ENCODE measurements around the gene ADAM12. TPM values are rescaled to one million over a fixed set of nuclear protein-coding genes. Genes with fewer than 3 reads are reported as not detected.

ADAM12 gene
- total and polyA plus RNA-seq, 8 donors, result 0.03 to 3.7 (median 0.15) TPM

DNA sequence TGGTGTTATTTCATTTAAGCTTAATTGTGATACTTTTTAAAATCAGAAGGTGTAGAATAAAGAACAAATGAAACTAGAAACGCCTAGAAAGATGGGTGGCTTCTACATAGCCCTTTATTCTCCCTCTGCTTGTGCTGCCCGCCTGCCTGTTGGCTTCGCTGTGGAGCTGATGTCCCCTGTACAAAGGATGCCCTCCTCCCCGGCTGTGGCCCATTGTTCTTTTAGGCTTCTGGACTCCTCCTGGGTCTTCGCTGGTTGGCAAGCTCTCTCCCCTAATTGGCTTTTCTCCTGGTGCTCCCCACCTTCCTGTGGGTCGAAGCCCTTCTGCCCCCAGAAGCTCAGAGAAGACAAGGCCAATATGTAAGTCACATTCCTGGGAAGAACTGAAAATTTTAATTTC is 393.7 kb downstream of the ADAM12 start:
- no peak for FAIRE-seq
- Histone ChIP-seq H3K4me1 (no peaks in the 10 kb centered on the region), H3K36me3 (no peaks in the 10 kb centered on the region), H3K4me3 (no peak overlapping the region), H3K27ac (no peak overlapping the region), H3K9me3 (no peaks in the 10 kb centered on the region), H3K27me3 (no peaks in the 10 kb centered on the region)
- intact Hi-C loops (cut with DNase I), result no loop called here
- ATAC-seq, result no peak
- TF ChIP-seq, protein P1, sequence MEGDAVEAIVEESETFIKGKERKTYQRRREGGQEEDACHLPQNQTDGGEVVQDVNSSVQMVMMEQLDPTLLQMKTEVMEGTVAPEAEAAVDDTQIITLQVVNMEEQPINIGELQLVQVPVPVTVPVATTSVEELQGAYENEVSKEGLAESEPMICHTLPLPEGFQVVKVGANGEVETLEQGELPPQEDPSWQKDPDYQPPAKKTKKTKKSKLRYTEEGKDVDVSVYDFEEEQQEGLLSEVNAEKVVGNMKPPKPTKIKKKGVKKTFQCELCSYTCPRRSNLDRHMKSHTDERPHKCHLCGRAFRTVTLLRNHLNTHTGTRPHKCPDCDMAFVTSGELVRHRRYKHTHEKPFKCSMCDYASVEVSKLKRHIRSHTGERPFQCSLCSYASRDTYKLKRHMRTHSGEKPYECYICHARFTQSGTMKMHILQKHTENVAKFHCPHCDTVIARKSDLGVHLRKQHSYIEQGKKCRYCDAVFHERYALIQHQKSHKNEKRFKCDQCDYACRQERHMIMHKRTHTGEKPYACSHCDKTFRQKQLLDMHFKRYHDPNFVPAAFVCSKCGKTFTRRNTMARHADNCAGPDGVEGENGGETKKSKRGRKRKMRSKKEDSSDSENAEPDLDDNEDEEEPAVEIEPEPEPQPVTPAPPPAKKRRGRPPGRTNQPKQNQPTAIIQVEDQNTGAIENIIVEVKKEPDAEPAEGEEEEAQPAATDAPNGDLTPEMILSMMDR (IDR thresholded peaks at IDR 0.05), result no peak
- no peak for DNase-seq
- 89 to 94% methylated on average over 6 of the region's 6 CpGs for WGBS, 2 donors

DNA sequence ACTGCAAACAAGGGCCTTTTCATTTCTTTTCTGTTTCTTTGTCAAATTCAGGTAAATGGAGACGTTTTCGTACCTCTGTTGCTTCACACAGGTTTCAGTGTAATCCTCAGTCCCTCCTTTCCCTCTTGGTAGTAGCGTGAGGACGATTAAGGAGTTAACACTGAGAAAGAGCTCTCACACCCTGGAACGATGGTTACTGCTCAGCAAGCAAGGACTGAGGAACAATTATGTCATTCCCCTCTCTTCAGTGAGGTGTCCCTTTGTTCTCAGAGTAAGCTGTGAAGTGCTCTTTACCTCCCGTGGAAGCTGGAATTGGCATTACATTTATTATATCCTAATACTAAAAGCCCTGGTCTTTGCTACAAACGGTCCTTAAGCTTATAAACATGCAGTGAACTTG is 396.0 kb downstream of the ADAM12 start:
- Histone ChIP-seq H3K27ac (no peak overlapping the region), H3K27me3 (no peaks in the 10 kb centered on the region), H3K9me3 (no peaks in the 10 kb centered on the region), H3K4me1 (no peaks in the 10 kb centered on the region), H3K36me3 (no peaks in the 10 kb centered on the region), H3K4me3 (no peak overlapping the region)
- WGBS, 2 donors, result 74 to 77% methylated on average over 7 of the region's 7 CpGs
- TF ChIP-seq, protein P1 (IDR thresholded peaks at IDR 0.05), result no peak
- DNase-seq, result no peak
- no peak for ATAC-seq
- no peak for FAIRE-seq
- intact Hi-C loops (cut with DNase I), result no loop called here

DNA sequence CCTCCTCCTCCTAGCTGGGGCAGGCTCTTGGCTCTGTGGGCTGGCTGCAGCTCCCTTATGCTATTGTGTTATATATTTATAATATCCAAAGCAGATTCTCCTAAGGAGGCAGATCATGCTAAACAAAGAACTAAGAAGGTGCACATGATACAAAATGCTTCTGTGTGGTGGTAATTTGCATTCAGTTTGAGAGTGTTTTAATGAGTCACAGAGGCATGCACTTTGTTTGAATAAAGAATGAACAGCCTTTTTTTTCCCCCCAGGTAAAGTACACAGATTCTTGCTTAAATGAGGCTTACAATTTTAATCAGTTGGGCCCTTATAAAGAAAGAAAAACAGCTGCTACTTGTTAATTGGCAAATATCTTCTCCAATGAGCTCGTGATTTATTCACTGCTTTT is 396.9 kb downstream of the ADAM12 start:
- H3K27ac ChIP-seq, result no peak overlapping the region
- intact Hi-C loops (cut with DNase I), result no loop called here
- FAIRE-seq (no peak), DNase-seq (no peak), ATAC-seq (no peak)
- no peaks in the 10 kb centered on the region for H3K27me3 ChIP-seq
- 79 to 90% methylated on average over 1 of the region's 1 CpG for WGBS, 2 donors
- no peaks in the 10 kb centered on the region for H3K9me3 ChIP-seq
- TF ChIP-seq, protein P1 (IDR thresholded peaks at IDR 0.05), result no peak
- no peaks in the 10 kb centered on the region for H3K36me3 ChIP-seq
- H3K4me3 ChIP-seq, result no peak overlapping the region
- no peaks in the 10 kb centered on the region for H3K4me1 ChIP-seq

DNA sequence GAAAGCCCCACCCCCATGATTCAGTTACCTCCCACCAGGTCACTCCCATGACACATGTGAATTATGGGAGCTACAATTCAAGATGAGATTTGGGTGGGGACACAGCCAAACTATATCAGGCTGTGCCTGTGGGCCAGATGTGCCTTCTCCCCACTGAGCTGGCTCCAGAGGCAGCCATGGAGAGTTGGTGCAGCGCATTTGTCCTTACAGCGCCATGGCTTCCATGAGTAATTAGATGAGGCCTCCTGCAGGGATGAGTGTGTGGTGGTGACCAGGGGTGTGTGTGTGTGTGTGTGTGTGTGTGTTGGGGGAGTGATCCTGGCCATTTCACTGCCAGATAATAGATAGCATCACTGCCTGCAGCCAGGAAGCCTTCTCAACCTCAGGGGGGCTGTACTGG is 397.3 kb downstream of the ADAM12 start:
- TF ChIP-seq, protein P1 (IDR thresholded peaks at IDR 0.05), result no peak
- Histone ChIP-seq H3K4me1 (no peaks in the 10 kb centered on the region), H3K4me3 (no peak overlapping the region), H3K36me3 (no peaks in the 10 kb centered on the region), H3K27ac (no peak overlapping the region), H3K27me3 (no peaks in the 10 kb centered on the region), H3K9me3 (no peaks in the 10 kb centered on the region)
- ATAC-seq (no peak), FAIRE-seq (no peak), DNase-seq (no peak)
- WGBS, 2 donors, result 97 to 100% methylated on average over 2 of the region's 2 CpGs
- intact Hi-C loops (cut with DNase I), result no loop called here

DNA sequence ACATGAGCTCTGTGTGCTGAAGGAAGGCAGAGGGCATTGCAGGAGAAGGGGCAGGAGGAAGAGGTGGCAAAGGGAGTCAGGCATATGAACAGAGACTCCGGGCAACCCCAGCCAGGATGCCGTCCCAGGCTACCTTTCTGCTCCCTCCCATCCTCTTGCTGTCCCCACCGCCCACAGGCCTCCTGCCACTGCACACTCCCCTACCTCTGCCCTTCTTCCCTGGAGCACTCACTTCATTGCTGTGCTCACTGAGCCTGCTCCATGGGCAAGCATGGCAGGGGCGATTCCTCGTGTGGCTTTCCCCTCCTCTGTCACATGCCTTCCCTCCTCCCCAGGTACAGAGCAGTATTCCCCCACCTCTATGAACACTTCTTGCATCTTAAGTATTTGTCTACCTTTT is 398.5 kb downstream of the ADAM12 start:
- FAIRE-seq (no peak), ATAC-seq (no peak), DNase-seq (no peak)
- Histone ChIP-seq H3K27ac (no peak overlapping the region), H3K4me3 (no peak overlapping the region), H3K27me3 (no peaks in the 10 kb centered on the region), H3K36me3 (no peaks in the 10 kb centered on the region), H3K4me1 (no peaks in the 10 kb centered on the region), H3K9me3 (no peaks in the 10 kb centered on the region)
- intact Hi-C loops (cut with DNase I), result loop anchor here in 1 of 3 donors (10.0 kb wide), 1 partner anchor 755 kb away; no protein-coding TSS in a partner anchor
- TF ChIP-seq, protein P1 (IDR thresholded peaks at IDR 0.05), result no peak
- 95 to 97% methylated on average over 5 of the region's 5 CpGs for WGBS, 2 donors
